A549 (cell line): ENCODE data around the gene HDDC3. TPM values are rescaled to one million over a fixed set of nuclear protein-coding genes. Genes with fewer than 3 reads are reported as not detected.
"Not testable (repeated sequence)": the region's sequence is repeated elsewhere in the genome, so short reads cannot be mapped to it uniquely, and the experiment has no call there.

Experiments used
- ATAC-seq, 2 experiments: fragments of 200-7000 bp in 1 of 2; fragments of >200 bp in 1 of 2; cut with Nextera tagmentation in 1 of 2; cut with Tn5 transposase in 1 of 2; 3 replicates each; pipeline versions ENCODE4 v1.8.0 to v1.9.1; 2018 to 2020; ENCODE audit warnings: mild to moderate bottlenecking in 1 of 2, moderate library complexity in 1 of 2
- CTCF ChIA-PET: fragments of 300-600 bp; sonication (Branson Sonifier 250); formaldehyde crosslinking; extraction: SDS; loops from one replicate; lab custom pipeline; 2021; ENCODE audit warnings: antibody characterized with exemption, inconsistent platforms; lab: Yijun Ruan, JAX
- POLR2A ChIA-PET: fragments of 350-600 bp; formaldehyde crosslinking; extraction: SDS; loops from one replicate; lab custom pipeline; 2021; ENCODE audit warnings: antibody characterized with exemption, inconsistent platforms; lab: Yijun Ruan, JAX
- DNase-seq, 2 experiments: peaks; one replicate each; pipeline versions ENCODE4 v3.0.0 to v3.0.0-alpha.2; 2011 to 2016; ENCODE audit warnings: low read depth in 1 of 2, low spot score in 1 of 2
- FAIRE-seq: peaks from 2 replicates; lab custom pipeline; 2011; peaks lifted over from hg19 to GRCh38; lab: Jason Lieb, UNC
- H3K27ac ChIP-seq, 2 experiments: fragments of >200 bp; sonication (Bioruptor Twin); formaldehyde crosslinking; 3 replicates each; pipeline ENCODE4 v1.5.1; 2016 to 2017
- H3K4me1 ChIP-seq: fragments of >200 bp; sonication (Bioruptor Twin); formaldehyde crosslinking; 3 replicates; pipeline ENCODE4 v1.6.1; 2016
- H3K4me2 ChIP-seq: fragments of >200 bp; sonication (Bioruptor Twin); formaldehyde crosslinking; 3 replicates; pipeline ENCODE4 v1.6.1; 2016
- H3K4me3 ChIP-seq: fragments of >200 bp; sonication (Bioruptor Twin); formaldehyde crosslinking; 3 replicates; pipeline ENCODE4 v1.5.1; 2016
- H3K9me3 ChIP-seq: fragments of >200 bp; sonication (Bioruptor Twin); formaldehyde crosslinking; 3 replicates; pipeline ENCODE4 v1.6.1; 2016
- BCL3 ChIP-seq: fragments of >200 bp; sonication (Bioruptor Twin); formaldehyde crosslinking; IDR thresholded peaks from 3 replicates; pipeline ENCODE4 v1.6.1; 2016
- CBX8 ChIP-seq: fragments of 200-600 bp; sonication (generic); IDR thresholded peaks from 2 replicates; pipeline ENCODE4 v1.6.1; 2016
- CEBPB ChIP-seq, 2 experiments: fragments of >200 bp in 1 of 2; sonication (Bioruptor Twin) in 1 of 2; formaldehyde crosslinking in 1 of 2; IDR thresholded peaks; 2 replicates each; pipeline ENCODE4 v1.6.1; 2012 to 2016
- EHF ChIP-seq: fragments of 250-450 bp; sonication (Bioruptor Pico); IDR thresholded peaks from 2 replicates; pipeline ENCODE4 v1.5.0; 2020; ENCODE audit warnings: mild to moderate bottlenecking
- FOSB ChIP-seq: fragments of 250-450 bp; sonication (Bioruptor Pico); IDR thresholded peaks from 2 replicates; pipeline ENCODE4 v1.5.0; 2020; ENCODE audit warnings: mild to moderate bottlenecking, moderate library complexity
- HES2 ChIP-seq: fragments of >200 bp; sonication (Bioruptor Twin); formaldehyde crosslinking; IDR thresholded peaks from 2 replicates; pipeline ENCODE4 v1.6.1; 2016
- HOXB13 ChIP-seq: fragments of 250-450 bp; sonication (Bioruptor Pico); IDR thresholded peaks from 2 replicates; pipeline ENCODE4 v1.5.0; 2020; ENCODE audit warnings: low read depth, mild to moderate bottlenecking, moderate library complexity
- HOXB5 ChIP-seq: fragments of 250-450 bp; sonication (Bioruptor Pico); IDR thresholded peaks from 2 replicates; pipeline ENCODE4 v1.5.0; 2020; ENCODE audit warnings: mild to moderate bottlenecking, moderate library complexity
- JUN ChIP-seq, 2 experiments: fragments of >200 bp; sonication (Bioruptor Twin); formaldehyde crosslinking; IDR thresholded peaks; 2 replicates in 1 of 2; 3 replicates in 1 of 2; pipeline ENCODE4 v1.6.1; 2016 to 2017
- JUNB ChIP-seq: fragments of >200 bp; sonication (Bioruptor Twin); formaldehyde crosslinking; IDR thresholded peaks from 2 replicates; pipeline ENCODE4 v1.6.1; 2016
- KDM5A ChIP-seq: fragments of 200-600 bp; sonication (generic); IDR thresholded peaks from 2 replicates; pipeline ENCODE4 v1.6.1; 2016; ENCODE audit warnings: antibody characterized with exemption, mild to moderate bottlenecking
- MAFK ChIP-seq: fragments of 450-650 bp; IDR thresholded peaks from 2 replicates; pipeline ENCODE4 v1.6.1; 2014; ENCODE audit not compliant: partially characterized antibody
- MAZ ChIP-seq: fragments of 150-350 bp; IDR thresholded peaks from 2 replicates; pipeline ENCODE4 v1.6.1; 2014; ENCODE audit warnings: antibody characterized with exemption, low read depth, low read length, borderline replicate concordance
- MYC ChIP-seq: IDR thresholded peaks from 2 replicates; pipeline ENCODE4 v1.6.1; 2012; ENCODE audit warnings: mild to moderate bottlenecking, inconsistent platforms, low read length, improper control_type of control experiment, borderline replicate concordance
- NPAS2 ChIP-seq: fragments of 250-450 bp; sonication (Bioruptor Pico); IDR thresholded peaks from 2 replicates; pipeline ENCODE4 v1.8.0; 2022; ENCODE audit warnings: mild to moderate bottlenecking, moderate library complexity, borderline replicate concordance
- NR3C1 ChIP-seq: fragments of >200 bp; sonication (Bioruptor Twin); formaldehyde crosslinking; IDR thresholded peaks from 3 replicates; pipeline ENCODE4 v1.6.1; 2017
- PHF8 ChIP-seq: fragments of 200-600 bp; sonication (generic); IDR thresholded peaks from 2 replicates; pipeline ENCODE4 v1.6.1; 2016; ENCODE audit warnings: low read depth, mild to moderate bottlenecking, antibody characterized with exemption, moderate library complexity, borderline replicate concordance
- POLR2A ChIP-seq: IDR thresholded peaks from 2 replicates; pipeline ENCODE4 v1.6.1; 2012; ENCODE audit warnings: mild to moderate bottlenecking, low read length
- RAD21 ChIP-seq, 2 experiments: fragments of >200 bp in 1 of 2; sonication (Bioruptor Twin) in 1 of 2; formaldehyde crosslinking in 1 of 2; IDR thresholded peaks in 1 of 2; conservative IDR thresholded peaks in 1 of 2; 2 replicates in 1 of 2; 3 replicates in 1 of 2; pipeline ENCODE4 v1.6.1; 2012 to 2018; ENCODE audit warnings: inconsistent platforms in 1 of 2
- RCOR1 ChIP-seq: fragments of 150-350 bp; IDR thresholded peaks from 2 replicates; pipeline ENCODE4 v1.6.1; 2014; ENCODE audit warnings: antibody characterized with exemption, low read length, low read depth
- SMC3 ChIP-seq: fragments of >200 bp; sonication (Bioruptor Twin); formaldehyde crosslinking; IDR thresholded peaks from 3 replicates; pipeline ENCODE4 v1.6.1; 2018; ENCODE audit warnings: inconsistent platforms
- TP53 ChIP-seq: fragments of 250-450 bp; sonication (Bioruptor Pico); IDR thresholded peaks from 2 replicates; pipeline ENCODE4 v1.5.0; 2021; ENCODE audit warnings: mild to moderate bottlenecking, moderate library complexity
- ZFP36 ChIP-seq: fragments of 450-650 bp; IDR thresholded peaks from 2 replicates; pipeline ENCODE4 v1.6.1; 2014; ENCODE audit warnings: borderline replicate concordance; ENCODE audit not compliant: partially characterized antibody
- WGBS: methylation state at CpG from one replicate; pipeline ENCODE4 v1.1.6; 2017; ENCODE audit errors: missing lambda C conversion rate; 5-methylcytosine and 5-hydroxymethylcytosine counted together
- polyA plus RNA-seq, 4 experiments: library from polyadenylated mRNA; depleted of rRNA in 3 of 4; stranded (reverse); fragments of >200 nt; fragmentation: RNase III in 1 of 4; extraction: RNeasy Plus Mini Kit Qiagen cat#74134 plus additional on column Dnase treatment in 1 of 4; gene quantifications; 2 replicates in 3 of 4; 3 replicates in 1 of 4; pipeline ENCODE4 v1.2.3, GENCODE V29; 2011 to 2017
- TF ChIP-seq, protein P1 (sequence below): IDR thresholded peaks from 2 replicates; pipeline ENCODE4 v1.6.1; 2012; ENCODE audit warnings: low read depth, borderline replicate concordance
- TF ChIP-seq, protein P2 (sequence below): fragments of 450-650 bp; IDR thresholded peaks from 2 replicates; pipeline ENCODE4 v1.6.1; 2014; ENCODE audit warnings: antibody characterized with exemption
- TF ChIP-seq, protein P3 (sequence below): fragments of >200 bp; sonication (Bioruptor Twin); formaldehyde crosslinking; IDR thresholded peaks from 3 replicates; pipeline ENCODE4 v1.5.1; 2016

HDDC3 gene
- polyA plus RNA-seq, 2 of the 4 experiments (the other 2 are of a cell fraction) = 26.1 to 31.9 TPM

DNA sequence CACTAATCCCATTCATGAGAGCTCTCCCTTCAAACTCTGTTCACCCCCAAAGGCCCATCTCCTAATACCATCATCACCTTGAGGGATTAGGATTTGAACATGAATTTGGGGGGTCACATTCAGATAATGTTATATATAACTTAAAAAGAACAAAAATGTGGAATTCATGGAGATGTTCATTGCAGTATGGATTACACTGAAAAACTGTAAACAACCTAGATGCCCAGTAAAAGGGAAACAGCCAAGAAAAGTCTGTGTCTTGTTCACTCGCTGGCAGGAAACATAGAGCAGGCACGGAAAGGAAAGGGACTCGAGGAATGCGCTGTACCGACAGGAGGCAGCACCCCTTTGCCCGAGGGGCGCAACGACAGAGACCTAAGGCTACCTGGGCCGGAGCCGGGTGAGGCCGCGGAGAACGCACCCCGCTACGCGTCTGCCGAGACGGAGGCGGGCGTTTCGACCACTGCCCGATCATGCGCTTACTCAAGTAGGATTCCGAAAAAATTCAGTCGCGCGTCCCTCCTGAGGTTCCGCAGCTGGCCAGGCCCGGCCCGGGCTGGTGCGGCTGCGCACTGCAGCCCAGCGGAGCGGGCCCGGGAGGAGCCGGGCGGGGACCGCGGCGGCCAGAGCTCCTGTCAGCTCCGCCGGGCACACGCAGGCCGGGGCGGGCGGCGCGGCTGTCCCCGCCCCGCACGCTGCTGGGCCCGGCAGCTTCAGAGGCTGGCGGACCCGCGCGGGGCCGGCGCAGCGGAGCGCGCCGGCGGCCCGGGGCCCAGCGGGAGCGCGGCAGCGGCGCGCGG, 30.1 kb downstream of the HDDC3 start (continued):
- peak; percentile 25 to 59; a peak in 4 of 5 replicates for TF ChIP-seq RAD21 (conservative IDR thresholded peaks at IDR 0.05 in 1 of 2, IDR thresholded peaks at IDR 0.05 in 1 of 2)
- TF ChIP-seq TP53 (CRISPR knock-in tag) = no peak
- TF ChIP-seq EHF = no peak
- TF ChIP-seq PHF8 = peak; percentile 74
- TF ChIP-seq JUN (IDR thresholded peaks at IDR 0.05) = peak in 1 of 2 experiments; percentile 76; a peak in 3 of 5 replicates
- TF ChIP-seq CEBPB (IDR thresholded peaks at IDR 0.05) = no peak
- TF ChIP-seq NPAS2 (CRISPR knock-in tag) = no peak
- peak; percentile 91 for TF ChIP-seq POLR2A
- TF ChIP-seq BCL3 = peak; percentile 58; the same call in 1 of the 3 replicates
- TF ChIP-seq, protein P1, sequence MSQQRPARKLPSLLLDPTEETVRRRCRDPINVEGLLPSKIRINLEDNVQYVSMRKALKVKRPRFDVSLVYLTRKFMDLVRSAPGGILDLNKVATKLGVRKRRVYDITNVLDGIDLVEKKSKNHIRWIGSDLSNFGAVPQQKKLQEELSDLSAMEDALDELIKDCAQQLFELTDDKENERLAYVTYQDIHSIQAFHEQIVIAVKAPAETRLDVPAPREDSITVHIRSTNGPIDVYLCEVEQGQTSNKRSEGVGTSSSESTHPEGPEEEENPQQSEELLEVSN = peak; percentile 42; the same call in 1 of the 2 replicates
- peak; percentile 68 for TF ChIP-seq SMC3
- no peak for TF ChIP-seq CBX8

DNA sequence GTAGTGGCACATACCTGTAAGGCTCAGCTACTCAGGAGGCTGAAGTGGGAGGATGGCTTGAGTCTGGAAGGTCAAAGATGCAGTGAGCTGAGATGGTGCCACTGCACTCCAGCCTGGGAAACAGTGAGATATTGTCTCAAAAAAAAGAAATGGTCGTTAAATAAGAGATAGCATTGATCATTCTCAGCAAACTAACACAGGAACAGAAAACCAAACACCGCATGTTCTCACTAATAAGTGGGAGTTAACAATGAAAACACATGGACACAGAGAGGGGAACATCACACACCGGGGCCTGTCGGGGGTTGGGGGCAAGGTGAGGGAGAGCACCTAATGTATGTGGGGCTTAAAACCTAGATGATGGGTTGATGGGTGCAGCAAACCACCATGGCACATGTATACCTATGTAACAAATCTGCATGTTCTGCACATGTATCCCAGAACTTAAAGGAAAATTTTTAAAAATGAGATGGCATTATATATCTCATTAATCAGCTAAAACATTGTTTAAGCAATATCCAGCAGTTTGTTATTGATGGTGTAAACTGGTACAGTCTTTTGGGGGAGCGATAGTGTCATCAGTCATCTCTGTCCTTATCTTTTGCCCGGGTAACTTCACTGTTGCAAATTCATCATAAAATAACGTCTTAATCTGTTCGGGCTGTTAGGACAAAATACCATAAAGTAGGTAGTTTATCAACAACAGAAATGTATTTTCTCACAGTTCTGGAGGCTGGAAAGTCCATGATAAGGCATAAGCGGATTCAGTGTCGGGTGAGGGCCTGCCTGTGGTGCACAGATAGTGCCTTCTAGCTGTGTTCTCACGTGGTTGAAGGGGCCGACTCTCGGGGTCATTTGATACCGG, 30.9 kb downstream of the HDDC3 start:
- H3K4me1 ChIP-seq = peaks cover 14% of the 10 kb centered on the region
- no peaks in the 10 kb centered on the region for H3K9me3 ChIP-seq
- no peak for TF ChIP-seq HES2
- no peak for TF ChIP-seq ZFP36
- TF ChIP-seq MAZ = no peak
- TF ChIP-seq JUNB = no peak
- TF ChIP-seq NR3C1 = no peak
- no peak for TF ChIP-seq KDM5A
- no peak for TF ChIP-seq MAFK
- TF ChIP-seq HOXB5 (CRISPR knock-in tag) = no peak
- TF ChIP-seq, protein P2, sequence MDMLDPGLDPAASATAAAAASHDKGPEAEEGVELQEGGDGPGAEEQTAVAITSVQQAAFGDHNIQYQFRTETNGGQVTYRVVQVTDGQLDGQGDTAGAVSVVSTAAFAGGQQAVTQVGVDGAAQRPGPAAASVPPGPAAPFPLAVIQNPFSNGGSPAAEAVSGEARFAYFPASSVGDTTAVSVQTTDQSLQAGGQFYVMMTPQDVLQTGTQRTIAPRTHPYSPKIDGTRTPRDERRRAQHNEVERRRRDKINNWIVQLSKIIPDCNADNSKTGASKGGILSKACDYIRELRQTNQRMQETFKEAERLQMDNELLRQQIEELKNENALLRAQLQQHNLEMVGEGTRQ = no peak
- no peak for TF ChIP-seq MYC
- TF ChIP-seq, protein P3, sequence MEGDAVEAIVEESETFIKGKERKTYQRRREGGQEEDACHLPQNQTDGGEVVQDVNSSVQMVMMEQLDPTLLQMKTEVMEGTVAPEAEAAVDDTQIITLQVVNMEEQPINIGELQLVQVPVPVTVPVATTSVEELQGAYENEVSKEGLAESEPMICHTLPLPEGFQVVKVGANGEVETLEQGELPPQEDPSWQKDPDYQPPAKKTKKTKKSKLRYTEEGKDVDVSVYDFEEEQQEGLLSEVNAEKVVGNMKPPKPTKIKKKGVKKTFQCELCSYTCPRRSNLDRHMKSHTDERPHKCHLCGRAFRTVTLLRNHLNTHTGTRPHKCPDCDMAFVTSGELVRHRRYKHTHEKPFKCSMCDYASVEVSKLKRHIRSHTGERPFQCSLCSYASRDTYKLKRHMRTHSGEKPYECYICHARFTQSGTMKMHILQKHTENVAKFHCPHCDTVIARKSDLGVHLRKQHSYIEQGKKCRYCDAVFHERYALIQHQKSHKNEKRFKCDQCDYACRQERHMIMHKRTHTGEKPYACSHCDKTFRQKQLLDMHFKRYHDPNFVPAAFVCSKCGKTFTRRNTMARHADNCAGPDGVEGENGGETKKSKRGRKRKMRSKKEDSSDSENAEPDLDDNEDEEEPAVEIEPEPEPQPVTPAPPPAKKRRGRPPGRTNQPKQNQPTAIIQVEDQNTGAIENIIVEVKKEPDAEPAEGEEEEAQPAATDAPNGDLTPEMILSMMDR = no peak
- TF ChIP-seq FOSB = no peak
- TF ChIP-seq RCOR1 = no peak
- no peak for TF ChIP-seq HOXB13 (CRISPR knock-in tag)
- no peak for TF ChIP-seq CBX8
- TF ChIP-seq, all 56 proteins: peak for 0
- no peak for FAIRE-seq
- ATAC-seq = peak in 1 of 2 experiments; percentile 3; a peak in 2 of 6 replicates
- DNase-seq = no peak
- whole genome bisulfite sequencing = 64% methylated on average over 14 of the region's 14 CpGs
- H3K4me3 ChIP-seq = peak overlapping the region; percentile 81; the same call in 2 of the 3 replicates
- peak overlapping the region; percentile 88 for H3K27ac ChIP-seq
- POLR2A ChIA-PET = interaction anchor here (0.6 to 2.2 kb wide), 4 partner anchors 31 to 370 kb away, joined by 3 to 14 read pairs (median 6); partner anchors contain the start of gene HDDC3
- H3K4me2 ChIP-seq = peak overlapping the region; percentile 99
- CTCF ChIA-PET = interaction anchor here (0.6 to 16.8 kb wide), 19 partner anchors 8 to 518 kb away, joined by 3 to 326 read pairs (median 6); partner anchors contain the start of genes FES, HDDC3 and UNC45A

- H3K4me2 ChIP-seq, H3K4me3 ChIP-seq, FAIRE-seq, DNase-seq, H3K4me1 ChIP-seq, ATAC-seq, H3K27ac ChIP-seq, H3K9me3 ChIP-seq, POLR2A ChIA-PET: not testable (repeated sequence)
- CTCF ChIA-PET = interaction anchor here (0.7 to 16.8 kb wide), 8 partner anchors 11 to 578 kb away, joined by 3 to 326 read pairs (median 4); partner anchors contain the start of genes FES, HDDC3 and UNC45A
- WGBS = 92% methylated on average over 14 of the region's 14 CpGs
These were observed 35.2 kb downstream of the HDDC3 start for GRCh38 chr15:90897131-90897655.
